WTC11 (cell line): ENCODE results near the gene BICC1. TPM values are rescaled to one million over a fixed set of nuclear protein-coding genes. Genes with fewer than 3 reads are reported as not detected.

Source experiments
- ATAC-seq: fragments of 200-7000 bp; cut with Tn5 transposase; 2 replicates; pipeline ENCODE4 v1.10.0; 2021; ENCODE audit warnings: mild to moderate bottlenecking, moderate library complexity
- CTCF ChIA-PET: fragments of 300-600 bp; sonication (Branson Sonifier 250); formaldehyde crosslinking; loops from one replicate; lab custom pipeline; 2021; ENCODE audit warnings: antibody characterized with exemption; lab: Charles Lee
- POLR2A ChIA-PET: fragments of 350-600 bp; sonication (Branson Sonifier 250); formaldehyde crosslinking; loops from one replicate; lab custom pipeline; 2021; ENCODE audit warnings: antibody characterized with exemption; lab: Charles Lee
- DNase-seq: peaks from one replicate; pipeline ENCODE4 v3.0.0; 2021; ENCODE audit warnings: low spot score
- H3K27ac Mint-ChIP-seq: 2 replicates; pipeline ENCODE4 v1.8.0; 2021; ENCODE audit warnings: mixed read lengths
- H3K27me3 Mint-ChIP-seq: 2 replicates; pipeline ENCODE4 v1.8.0; 2021; ENCODE audit warnings: low read depth, mild to moderate bottlenecking, moderate library complexity, mixed read lengths
- H3K36me3 Mint-ChIP-seq: 2 replicates; pipeline ENCODE4 v1.8.0; 2021; ENCODE audit warnings: mixed read lengths
- H3K4me1 Mint-ChIP-seq: 2 replicates; pipeline ENCODE4 v1.8.0; 2022; ENCODE audit warnings: mixed read lengths
- H3K4me3 Mint-ChIP-seq: 2 replicates; pipeline ENCODE4 v1.8.0; 2021; ENCODE audit warnings: mild to moderate bottlenecking, moderate library complexity, mixed read lengths
- H3K9me3 Mint-ChIP-seq: 2 replicates; pipeline ENCODE4 v1.8.0; 2021; ENCODE audit warnings: mixed read lengths
- ATF3 ChIP-seq: sonication (generic); formaldehyde crosslinking; conservative IDR thresholded peaks from 2 replicates; pipeline ENCODE4 v1.8.1; 2022; ENCODE audit warnings: mild to moderate bottlenecking, missing genetic modification reagents
- CREM ChIP-seq: sonication (generic); formaldehyde crosslinking; IDR thresholded peaks from 2 replicates; pipeline ENCODE4 v1.8.1; 2022; ENCODE audit warnings: mild to moderate bottlenecking, missing genetic modification reagents, moderate library complexity
- CTCF ChIP-seq: fragments of 200-600 bp; IDR thresholded peaks from 2 replicates; pipeline ENCODE4 v1.8.0; 2022; ENCODE audit warnings: antibody characterized with exemption
- E2F5 ChIP-seq: sonication (generic); formaldehyde crosslinking; IDR thresholded peaks from 2 replicates; pipeline ENCODE4 v1.8.1; 2022; ENCODE audit warnings: mild to moderate bottlenecking, moderate library complexity, missing genetic modification reagents
- FOXJ3 ChIP-seq: sonication (generic); formaldehyde crosslinking; IDR thresholded peaks from 2 replicates; pipeline ENCODE4 v1.9.0; 2021; ENCODE audit warnings: missing genetic modification reagents, mild to moderate bottlenecking, borderline replicate concordance
- GABPB1 ChIP-seq: sonication (generic); formaldehyde crosslinking; IDR thresholded peaks from 2 replicates; pipeline ENCODE4 v1.8.1; 2023; ENCODE audit warnings: mild to moderate bottlenecking, missing genetic modification reagents
- GTF2I ChIP-seq: fragments of 250-450 bp; sonication (Bioruptor Pico); conservative IDR thresholded peaks from 2 replicates; pipeline ENCODE4 v1.4.0; 2021; ENCODE audit warnings: mild to moderate bottlenecking
- HMGA2 ChIP-seq: fragments of 250-450 bp; sonication (Bioruptor Pico); IDR thresholded peaks from 2 replicates; pipeline ENCODE4 v1.4.0; 2021; ENCODE audit warnings: mild to moderate bottlenecking, moderate library complexity
- IRF1 ChIP-seq: sonication (generic); formaldehyde crosslinking; IDR thresholded peaks from 2 replicates; pipeline ENCODE4 v1.8.0; 2023; ENCODE audit warnings: missing genetic modification reagents
- KAT7 ChIP-seq: sonication (generic); formaldehyde crosslinking; IDR thresholded peaks from 2 replicates; pipeline ENCODE4 v1.8.1; 2023; ENCODE audit warnings: missing genetic modification reagents, mild to moderate bottlenecking, borderline replicate concordance
- MXD4 ChIP-seq: fragments of 250-450 bp; sonication (Bioruptor Pico); IDR thresholded peaks from 2 replicates; pipeline ENCODE4 v1.8.0; 2021; ENCODE audit warnings: mild to moderate bottlenecking, moderate library complexity, borderline replicate concordance
- MYBL2 ChIP-seq: sonication (generic); formaldehyde crosslinking; IDR thresholded peaks from 2 replicates; pipeline ENCODE4 v1.8.1; 2023; ENCODE audit warnings: mild to moderate bottlenecking, moderate library complexity, missing genetic modification reagents
- OVOL2 ChIP-seq: fragments of 250-450 bp; sonication (Bioruptor Pico); IDR thresholded peaks from 2 replicates; pipeline ENCODE4 v1.9.0; 2021; ENCODE audit warnings: mild to moderate bottlenecking, borderline replicate concordance
- TEAD1 ChIP-seq: sonication (generic); formaldehyde crosslinking; IDR thresholded peaks from 2 replicates; pipeline ENCODE4 v1.8.0; 2022; ENCODE audit warnings: mild to moderate bottlenecking, missing genetic modification reagents
- USF1 ChIP-seq: sonication (generic); formaldehyde crosslinking; IDR thresholded peaks from 2 replicates; pipeline ENCODE4 v1.8.0; 2022; ENCODE audit warnings: mild to moderate bottlenecking, missing genetic modification reagents
- ZMAT4 ChIP-seq: fragments of 250-450 bp; sonication (Bioruptor Pico); IDR thresholded peaks from 2 replicates; pipeline ENCODE4 v1.9.0; 2021; ENCODE audit warnings: mild to moderate bottlenecking
- total RNA-seq: library from RNA; stranded (reverse); gene quantifications from 3 replicates; pipeline ENCODE4 v1.2.3, GENCODE V29; 2021
- TF ChIP-seq, protein P1 (sequence below): sonication (generic); formaldehyde crosslinking; IDR thresholded peaks from 2 replicates; pipeline ENCODE4 v1.8.0; 2022; ENCODE audit warnings: mild to moderate bottlenecking, missing genetic modification reagents
- TF ChIP-seq, protein P2 (sequence below): sonication (generic); formaldehyde crosslinking; IDR thresholded peaks from 2 replicates; pipeline ENCODE4 v1.8.1; 2023; ENCODE audit warnings: mild to moderate bottlenecking, missing genetic modification reagents
- TF ChIP-seq, protein P3 (sequence below): fragments of 250-450 bp; sonication (Bioruptor Pico); IDR thresholded peaks from 2 replicates; pipeline ENCODE4 v1.8.0; 2021; ENCODE audit warnings: mild to moderate bottlenecking

BICC1 gene
- total RNA-seq, 1 experiment from 2014 or later: 0.61 TPM

- TF ChIP-seq KAT7: no peak
- no peak for TF ChIP-seq CREM
Observed at GRCh38 chr10:58570307-58570723, 57.6 kb downstream of the BICC1 start (continued).

- POLR2A ChIA-PET: no interaction called here
Observed at GRCh38 chr10:58570979-58571378, 58.3 kb downstream of the BICC1 start.

More at GRCh38 chr10:58570979-58571378, 58.3 kb downstream of the BICC1 start:
- no peak for ATAC-seq
- Mint-ChIP-seq H3K36me3 (no peaks in the 10 kb centered on the region), H3K4me1 (no peaks in the 10 kb centered on the region), H3K27me3 (no peaks in the 10 kb centered on the region), H3K4me3 (no peak overlapping the region), H3K27ac (no peak overlapping the region), H3K9me3 (peaks cover 26% of the 10 kb centered on the region)
- CTCF ChIA-PET: no interaction called here
- DNase-seq: no peak
- TF ChIP-seq MYBL2 (no peak), CTCF (no peak), USF1 (CRISPR knock-in tag) (no peak), HMGA2 (CRISPR knock-in tag) (no peak), TEAD1 (CRISPR knock-in tag) (no peak), MXD4 (CRISPR knock-in tag) (no peak), GABPB1 (no peak), ZMAT4 (CRISPR knock-in tag) (no peak), IRF1 (CRISPR knock-in tag) (no peak), GTF2I (CRISPR knock-in tag) (no peak), FOXJ3 (CRISPR knock-in tag) (no peak), ATF3 (CRISPR knock-in tag) (no peak), OVOL2 (CRISPR knock-in tag) (no peak), E2F5 (CRISPR knock-in tag) (no peak)
- TF ChIP-seq, protein P1, sequence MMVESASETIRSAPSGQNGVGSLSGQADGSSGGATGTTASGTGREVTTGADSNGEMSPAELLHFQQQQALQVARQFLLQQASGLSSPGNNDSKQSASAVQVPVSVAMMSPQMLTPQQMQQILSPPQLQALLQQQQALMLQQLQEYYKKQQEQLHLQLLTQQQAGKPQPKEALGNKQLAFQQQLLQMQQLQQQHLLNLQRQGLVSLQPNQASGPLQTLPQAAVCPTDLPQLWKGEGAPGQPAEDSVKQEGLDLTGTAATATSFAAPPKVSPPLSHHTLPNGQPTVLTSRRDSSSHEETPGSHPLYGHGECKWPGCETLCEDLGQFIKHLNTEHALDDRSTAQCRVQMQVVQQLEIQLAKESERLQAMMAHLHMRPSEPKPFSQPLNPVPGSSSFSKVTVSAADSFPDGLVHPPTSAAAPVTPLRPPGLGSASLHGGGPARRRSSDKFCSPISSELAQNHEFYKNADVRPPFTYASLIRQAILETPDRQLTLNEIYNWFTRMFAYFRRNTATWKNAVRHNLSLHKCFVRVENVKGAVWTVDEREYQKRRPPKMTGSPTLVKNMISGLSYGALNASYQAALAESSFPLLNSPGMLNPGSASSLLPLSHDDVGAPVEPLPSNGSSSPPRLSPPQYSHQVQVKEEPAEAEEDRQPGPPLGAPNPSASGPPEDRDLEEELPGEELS: no peak
- TF ChIP-seq, protein P2, sequence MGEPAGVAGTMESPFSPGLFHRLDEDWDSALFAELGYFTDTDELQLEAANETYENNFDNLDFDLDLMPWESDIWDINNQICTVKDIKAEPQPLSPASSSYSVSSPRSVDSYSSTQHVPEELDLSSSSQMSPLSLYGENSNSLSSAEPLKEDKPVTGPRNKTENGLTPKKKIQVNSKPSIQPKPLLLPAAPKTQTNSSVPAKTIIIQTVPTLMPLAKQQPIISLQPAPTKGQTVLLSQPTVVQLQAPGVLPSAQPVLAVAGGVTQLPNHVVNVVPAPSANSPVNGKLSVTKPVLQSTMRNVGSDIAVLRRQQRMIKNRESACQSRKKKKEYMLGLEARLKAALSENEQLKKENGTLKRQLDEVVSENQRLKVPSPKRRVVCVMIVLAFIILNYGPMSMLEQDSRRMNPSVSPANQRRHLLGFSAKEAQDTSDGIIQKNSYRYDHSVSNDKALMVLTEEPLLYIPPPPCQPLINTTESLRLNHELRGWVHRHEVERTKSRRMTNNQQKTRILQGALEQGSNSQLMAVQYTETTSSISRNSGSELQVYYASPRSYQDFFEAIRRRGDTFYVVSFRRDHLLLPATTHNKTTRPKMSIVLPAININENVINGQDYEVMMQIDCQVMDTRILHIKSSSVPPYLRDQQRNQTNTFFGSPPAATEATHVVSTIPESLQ: no peak
- TF ChIP-seq, protein P3, sequence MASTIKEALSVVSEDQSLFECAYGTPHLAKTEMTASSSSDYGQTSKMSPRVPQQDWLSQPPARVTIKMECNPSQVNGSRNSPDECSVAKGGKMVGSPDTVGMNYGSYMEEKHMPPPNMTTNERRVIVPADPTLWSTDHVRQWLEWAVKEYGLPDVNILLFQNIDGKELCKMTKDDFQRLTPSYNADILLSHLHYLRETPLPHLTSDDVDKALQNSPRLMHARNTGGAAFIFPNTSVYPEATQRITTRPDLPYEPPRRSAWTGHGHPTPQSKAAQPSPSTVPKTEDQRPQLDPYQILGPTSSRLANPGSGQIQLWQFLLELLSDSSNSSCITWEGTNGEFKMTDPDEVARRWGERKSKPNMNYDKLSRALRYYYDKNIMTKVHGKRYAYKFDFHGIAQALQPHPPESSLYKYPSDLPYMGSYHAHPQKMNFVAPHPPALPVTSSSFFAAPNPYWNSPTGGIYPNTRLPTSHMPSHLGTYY (CRISPR knock-in tag): no peak
